Ishikawa (cell line): ENCODE results near the gene SPOUT1.

Experiments
- CEBPB ChIP-seq: IDR thresholded peaks from 2 replicates; pipeline ENCODE4 v1.6.1; 2012
- CREB1 ChIP-seq: IDR thresholded peaks from 2 replicates; pipeline ENCODE4 v1.6.1; 2012; ENCODE audit warnings: low read depth
- EGR1 ChIP-seq: IDR thresholded peaks from 2 replicates; pipeline ENCODE4 v1.6.1; 2012
- EP300 ChIP-seq: IDR thresholded peaks from 2 replicates; pipeline ENCODE4 v1.6.1; 2012; ENCODE audit warnings: borderline replicate concordance
- FOXM1 ChIP-seq: IDR thresholded peaks from 2 replicates; pipeline ENCODE4 v1.6.1; 2012; ENCODE audit warnings: low read depth, borderline replicate concordance
- NFIC ChIP-seq: IDR thresholded peaks from 2 replicates; pipeline ENCODE4 v1.6.1; 2012
- RAD21 ChIP-seq: IDR thresholded peaks from 2 replicates; pipeline ENCODE4 v1.6.1; 2012; ENCODE audit warnings: low read depth
- REST ChIP-seq: IDR thresholded peaks from 2 replicates; pipeline ENCODE4 v1.6.1; 2012; ENCODE audit warnings: low read depth, mild to moderate bottlenecking
- TAF1 ChIP-seq: IDR thresholded peaks from 2 replicates; pipeline ENCODE4 v1.6.1; 2012; ENCODE audit warnings: low read depth, mild to moderate bottlenecking
- TCF12 ChIP-seq: IDR thresholded peaks from 2 replicates; pipeline ENCODE4 v1.6.1; 2012; ENCODE audit warnings: low read depth
- TEAD4 ChIP-seq: IDR thresholded peaks from 2 replicates; pipeline ENCODE4 v1.6.1; 2012
- USF1 ChIP-seq: IDR thresholded peaks from 2 replicates; pipeline ENCODE4 v1.6.1; 2012
- YY1 ChIP-seq: IDR thresholded peaks from 2 replicates; pipeline ENCODE4 v1.6.1; 2012; ENCODE audit warnings: low read depth
- ZBTB7A ChIP-seq: IDR thresholded peaks from 2 replicates; pipeline ENCODE4 v1.6.1; 2012; ENCODE audit warnings: low read depth
- TF ChIP-seq, protein P1 (sequence below): IDR thresholded peaks from 2 replicates; pipeline ENCODE4 v1.6.1; 2012

Gene SPOUT1

GRCh38 chr9:128805661-128806060, 23.9 kb downstream of the SPOUT1 start:
- no peak for TF ChIP-seq CEBPB
- TF ChIP-seq TCF12 = no peak
- TF ChIP-seq REST = no peak
- no peak for TF ChIP-seq EP300
- no peak for TF ChIP-seq TAF1
- TF ChIP-seq FOXM1 = no peak
- no peak for TF ChIP-seq EGR1
- no peak for TF ChIP-seq YY1
- TF ChIP-seq CREB1 = no peak

DNA sequence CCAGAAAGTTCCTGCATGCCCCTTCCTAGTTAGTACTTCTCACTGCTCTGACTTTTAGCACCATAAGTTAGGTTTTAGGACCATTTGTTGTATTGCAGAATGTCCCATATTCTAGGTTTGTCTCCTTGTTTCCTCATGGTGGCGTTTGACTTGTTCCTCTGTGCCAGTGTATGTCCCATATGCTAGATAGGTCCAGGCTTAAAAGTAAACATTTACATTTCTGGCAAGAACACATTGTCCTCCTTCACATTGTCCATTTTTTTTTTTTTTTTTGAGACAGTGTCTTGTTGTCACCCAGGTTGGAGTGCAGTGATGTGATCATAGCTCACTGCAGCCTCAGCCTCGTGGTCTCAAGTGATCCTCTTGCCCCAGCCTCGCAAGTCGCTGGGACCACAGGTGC, 27.1 kb downstream of the SPOUT1 start:
- no peak for TF ChIP-seq TEAD4
- TF ChIP-seq, protein P1, sequence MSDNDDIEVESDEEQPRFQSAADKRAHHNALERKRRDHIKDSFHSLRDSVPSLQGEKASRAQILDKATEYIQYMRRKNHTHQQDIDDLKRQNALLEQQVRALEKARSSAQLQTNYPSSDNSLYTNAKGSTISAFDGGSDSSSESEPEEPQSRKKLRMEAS = no peak

DNA sequence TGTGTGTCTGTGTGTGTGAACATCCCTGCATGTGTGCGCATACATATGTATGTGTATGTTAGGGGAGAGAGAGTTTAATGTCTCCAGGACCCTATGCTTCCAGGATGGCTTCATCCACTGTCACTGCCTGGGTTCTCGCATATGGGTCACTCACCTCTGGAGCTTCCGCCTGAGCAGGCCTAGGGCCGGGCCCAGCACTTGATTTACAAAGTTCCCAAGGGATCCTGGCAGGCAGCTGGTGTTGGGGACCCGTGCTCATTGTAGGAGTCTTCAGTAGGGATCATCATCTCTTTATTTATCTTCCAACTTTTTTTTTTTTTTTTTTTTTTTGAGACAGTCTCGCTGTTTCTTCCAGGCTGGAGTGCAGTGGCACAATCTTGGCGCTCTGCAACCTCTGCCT, 29.5 kb downstream of the SPOUT1 start:
- TF ChIP-seq TAF1 = no peak
- TF ChIP-seq NFIC = no peak
- no peak for TF ChIP-seq REST
- TF ChIP-seq TCF12 = no peak
- TF ChIP-seq RAD21 = no peak
- no peak for TF ChIP-seq TEAD4
- TF ChIP-seq, protein P1 = no peak
- no peak for TF ChIP-seq CREB1
- TF ChIP-seq EP300 = no peak
- no peak for TF ChIP-seq FOXM1
- no peak for TF ChIP-seq CEBPB
- TF ChIP-seq YY1 = no peak
- TF ChIP-seq ZBTB7A = no peak
- TF ChIP-seq EGR1 = no peak
- TF ChIP-seq USF1 = no peak

DNA sequence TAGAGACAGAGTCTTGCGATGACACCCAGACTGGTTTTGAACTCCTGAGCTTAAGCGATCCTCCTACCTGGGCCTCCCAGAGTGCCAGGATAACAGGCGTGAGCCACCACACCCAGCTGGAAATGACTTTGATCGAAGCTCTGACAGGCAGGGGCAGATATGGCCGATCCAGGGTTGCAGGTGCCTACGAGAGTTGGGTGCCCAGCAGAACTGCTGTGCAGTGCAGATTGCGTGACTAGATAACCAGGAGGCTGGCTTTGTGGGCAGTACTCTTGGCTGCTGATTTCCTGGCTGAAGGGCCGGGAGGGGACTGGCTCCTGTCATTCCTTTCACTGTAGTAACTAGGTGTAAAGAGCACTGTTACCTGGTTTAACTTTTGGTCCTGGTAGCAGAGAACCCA, 30.7 kb downstream of the SPOUT1 start:
- TF ChIP-seq EGR1 = no peak
- TF ChIP-seq TCF12 = no peak
- TF ChIP-seq USF1 = no peak
- TF ChIP-seq CREB1 = no peak
- TF ChIP-seq ZBTB7A = no peak
- TF ChIP-seq FOXM1 = no peak
- TF ChIP-seq TAF1 = no peak
- no peak for TF ChIP-seq RAD21
- no peak for TF ChIP-seq TEAD4
- no peak for TF ChIP-seq CEBPB
- TF ChIP-seq EP300 = no peak
- no peak for TF ChIP-seq YY1
- TF ChIP-seq NFIC = no peak
- no peak for TF ChIP-seq REST
- TF ChIP-seq, protein P1 = no peak

DNA sequence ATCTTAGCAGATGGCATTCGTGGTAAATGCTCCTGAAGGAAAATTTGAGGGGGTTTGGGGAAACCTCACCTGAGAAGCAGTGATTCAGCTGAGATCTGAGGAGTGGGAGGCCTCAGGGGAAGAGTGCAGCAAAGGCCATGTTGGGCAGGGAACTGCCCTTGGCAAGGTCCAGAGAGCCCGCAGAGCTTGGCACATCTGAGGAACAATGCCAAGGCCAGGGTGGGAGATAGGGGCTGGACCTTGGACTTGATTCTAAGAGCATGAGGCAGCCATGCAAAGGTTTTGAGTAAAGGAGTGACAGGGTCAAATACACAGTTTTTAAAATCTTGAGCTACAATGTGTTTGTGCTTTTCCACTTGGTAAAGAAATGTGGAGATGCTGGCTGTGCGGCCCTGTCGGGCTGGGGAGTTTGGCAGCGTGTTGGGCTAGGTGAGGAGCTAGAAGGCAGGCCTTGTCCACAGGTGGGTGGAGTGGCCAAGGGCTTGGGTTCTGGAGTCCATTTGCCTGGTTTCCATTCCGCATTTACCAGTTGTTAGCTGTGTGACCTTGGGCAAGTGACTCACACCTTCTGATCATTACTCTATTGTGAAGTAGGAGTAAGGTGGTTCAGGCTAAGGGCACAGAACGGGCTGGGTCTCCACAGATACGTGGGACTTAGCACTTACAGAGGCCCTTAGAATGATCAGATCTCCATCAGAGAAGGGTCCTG, 36.5 kb downstream of the SPOUT1 start:
- TF ChIP-seq USF1 = no peak
- no peak for TF ChIP-seq RAD21
- no peak for TF ChIP-seq ZBTB7A
- no peak for TF ChIP-seq EGR1
